Natural killer cell (primary cell): ENCODE data around the gene SGIP1. TPM values are rescaled to one million over a fixed set of nuclear protein-coding genes. Genes with fewer than 3 reads are reported as not detected.

ENCODE experiments used
- ATAC-seq, 3 donors: fragments of 150-1000 bp in 2 of 3; fragments of 200-7000 bp in 1 of 3; cut with Tn5 transposase; 1 replicate in 1 of 3; 2 replicates in 2 of 3; pipeline ENCODE4 v1.10.0; 2021; ENCODE audit warnings: mild to moderate bottlenecking in 2 of 3, moderate library complexity in 2 of 3
- DNase-seq, 2 donors: peaks; one replicate each; pipeline versions ENCODE4 v3.0.0 to v3.0.0-alpha.2; 2013 to 2021; ENCODE audit warnings: mixed read lengths in 1 of 2
- H3K27ac ChIP-seq: one replicate; pipeline ENCODE4 v1.5.1; 2013; ENCODE audit warnings: mild to moderate bottlenecking, low read length
- H3K27me3 ChIP-seq: one replicate; pipeline ENCODE4 v1.6.1; 2013; ENCODE audit warnings: low read length; ENCODE audit not compliant: control insufficient read depth, insufficient read depth
- H3K36me3 ChIP-seq: one replicate; pipeline ENCODE4 v1.6.1; 2013; ENCODE audit warnings: low read length; ENCODE audit not compliant: control insufficient read depth, insufficient read depth
- H3K4me1 ChIP-seq: one replicate; pipeline ENCODE4 v1.6.1; 2013; ENCODE audit warnings: low read length; ENCODE audit not compliant: control insufficient read depth, insufficient read depth
- H3K4me3 ChIP-seq: one replicate; pipeline ENCODE4 v1.5.1; 2013; ENCODE audit warnings: low read length
- H3K9me3 ChIP-seq: one replicate; pipeline ENCODE4 v1.6.1; 2013; ENCODE audit warnings: low read length; ENCODE audit not compliant: control insufficient read depth, insufficient read depth
- H3K27ac Mint-ChIP-seq, 2 donors: one replicate each; pipeline ENCODE4 v1.8.0; 2022; ENCODE audit warnings: mild to moderate bottlenecking in 2 of 2, mixed read lengths in 2 of 2, moderate library complexity in 1 of 2
- H3K27me3 Mint-ChIP-seq, 2 donors: one replicate each; pipeline ENCODE4 v1.8.0; 2022; ENCODE audit warnings: low read depth in 2 of 2, mixed read lengths in 2 of 2
- H3K36me3 Mint-ChIP-seq: one replicate; pipeline ENCODE4 v1.8.0; 2022; ENCODE audit warnings: mixed read lengths
- H3K4me1 Mint-ChIP-seq, 2 donors: one replicate each; pipeline ENCODE4 v1.8.0; 2022; ENCODE audit warnings: mixed read lengths in 2 of 2
- H3K4me3 Mint-ChIP-seq: one replicate; pipeline ENCODE4 v1.8.0; 2022; ENCODE audit warnings: mild to moderate bottlenecking, moderate library complexity, mixed read lengths
- H3K9me3 Mint-ChIP-seq, 2 donors: one replicate each; pipeline ENCODE4 v1.8.0; 2022; ENCODE audit warnings: mixed read lengths in 2 of 2
- WGBS: methylation state at CpG from one replicate; pipeline ENCODE4 v1.1.7; 2013; ENCODE audit warnings: missing lambda C conversion rate; ENCODE audit not compliant: insufficient coverage; 5-methylcytosine and 5-hydroxymethylcytosine counted together
- intact Hi-C: fragments of 100-400 bp; cut with micrococcal nuclease; formaldehyde crosslinking; loops from one replicate; pipeline ENCODE4 v1.14.2; 2022
- total RNA-seq, 4 donors: library from RNA; stranded (reverse); fragments of 120-200 nt in 1 of 4; gene quantifications; one replicate each; pipeline versions ENCODE4 v1.2.3 to v1.2.4, GENCODE V29; 2013 to 2022
- TF ChIP-seq, protein P1 (sequence below): fragments of 200-600 bp; IDR thresholded peaks from one replicate; pipeline ENCODE4 v1.8.0; 2022; ENCODE audit warnings: antibody characterized with exemption

Gene SGIP1
- total RNA-seq, 3 donors from 2014 or later (not counting 1 experiment from before 2014, with no cell fraction given): 0.05 TPM; not detected in 2

- Histone ChIP-seq H3K27ac (no peak overlapping the region), H3K27me3 (no peaks in the 10 kb centered on the region), H3K36me3 (no peaks in the 10 kb centered on the region), H3K9me3 (no peaks in the 10 kb centered on the region), H3K4me3 (no peak overlapping the region), H3K4me1 (no peaks in the 10 kb centered on the region)
- TF ChIP-seq, protein P1, sequence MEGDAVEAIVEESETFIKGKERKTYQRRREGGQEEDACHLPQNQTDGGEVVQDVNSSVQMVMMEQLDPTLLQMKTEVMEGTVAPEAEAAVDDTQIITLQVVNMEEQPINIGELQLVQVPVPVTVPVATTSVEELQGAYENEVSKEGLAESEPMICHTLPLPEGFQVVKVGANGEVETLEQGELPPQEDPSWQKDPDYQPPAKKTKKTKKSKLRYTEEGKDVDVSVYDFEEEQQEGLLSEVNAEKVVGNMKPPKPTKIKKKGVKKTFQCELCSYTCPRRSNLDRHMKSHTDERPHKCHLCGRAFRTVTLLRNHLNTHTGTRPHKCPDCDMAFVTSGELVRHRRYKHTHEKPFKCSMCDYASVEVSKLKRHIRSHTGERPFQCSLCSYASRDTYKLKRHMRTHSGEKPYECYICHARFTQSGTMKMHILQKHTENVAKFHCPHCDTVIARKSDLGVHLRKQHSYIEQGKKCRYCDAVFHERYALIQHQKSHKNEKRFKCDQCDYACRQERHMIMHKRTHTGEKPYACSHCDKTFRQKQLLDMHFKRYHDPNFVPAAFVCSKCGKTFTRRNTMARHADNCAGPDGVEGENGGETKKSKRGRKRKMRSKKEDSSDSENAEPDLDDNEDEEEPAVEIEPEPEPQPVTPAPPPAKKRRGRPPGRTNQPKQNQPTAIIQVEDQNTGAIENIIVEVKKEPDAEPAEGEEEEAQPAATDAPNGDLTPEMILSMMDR: no peak
- Mint-ChIP-seq H3K36me3 (no peaks in the 10 kb centered on the region), H3K27ac (no peak overlapping the region), H3K4me1 (no peaks in the 10 kb centered on the region), H3K4me3 (no peak overlapping the region), H3K9me3 (no peaks in the 10 kb centered on the region), H3K27me3 (peaks cover 0 to 5% of the 10 kb centered on the region in 2 donors)
- no peak for DNase-seq
- 87% methylated on average over 10 of the region's 10 CpGs for WGBS
- intact Hi-C loops: no loop called here
- no peak for ATAC-seq
Measured at GRCh38 chr1:66605419-66605997, 71.6 kb downstream of the SGIP1 start.

GRCh38 chr1:66606362-66607065, 72.6 kb downstream of the SGIP1 start:
- no peaks in the 10 kb centered on the region for H3K36me3 Mint-ChIP-seq
- Histone ChIP-seq H3K4me1 (no peaks in the 10 kb centered on the region), H3K9me3 (no peaks in the 10 kb centered on the region), H3K36me3 (no peaks in the 10 kb centered on the region), H3K27ac (no peak overlapping the region), H3K4me3 (no peak overlapping the region), H3K27me3 (no peaks in the 10 kb centered on the region)
- peaks cover 0 to 5% of the 10 kb centered on the region in 2 donors for H3K27me3 Mint-ChIP-seq
- ATAC-seq: no peak
- intact Hi-C loops: no loop called here
- 90% methylated on average over 3 of the region's 3 CpGs for WGBS
- no peak overlapping the region for H3K4me3 Mint-ChIP-seq
- no peaks in the 10 kb centered on the region for H3K9me3 Mint-ChIP-seq
- no peaks in the 10 kb centered on the region for H3K4me1 Mint-ChIP-seq
- H3K27ac Mint-ChIP-seq: no peak overlapping the region
- DNase-seq: no peak
- TF ChIP-seq, protein P1: no peak

DNA sequence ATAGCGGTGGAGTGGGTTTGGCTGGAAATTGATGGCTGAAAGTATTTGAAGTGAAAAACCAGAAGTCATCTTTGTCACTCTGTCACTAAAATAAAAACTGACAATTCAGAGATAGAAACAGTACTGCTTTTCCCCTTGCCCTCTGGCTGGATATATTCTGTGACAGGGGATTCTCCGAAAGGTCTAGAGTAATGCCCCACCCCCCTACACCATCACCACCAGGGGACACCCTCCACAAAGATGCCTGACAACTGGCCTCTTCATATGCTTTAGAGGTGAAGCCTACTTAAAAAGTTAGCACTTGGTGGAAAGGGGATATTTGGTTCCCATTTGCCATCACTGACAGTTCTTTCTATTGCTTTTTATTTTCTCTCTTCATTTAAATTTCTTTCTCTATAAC, 73.5 kb downstream of the SGIP1 start:
- no peaks in the 10 kb centered on the region for H3K27me3 ChIP-seq
- no peaks in the 10 kb centered on the region for H3K36me3 Mint-ChIP-seq
- no peaks in the 10 kb centered on the region for H3K36me3 ChIP-seq
- H3K27ac ChIP-seq: no peak overlapping the region
- H3K9me3 Mint-ChIP-seq: no peaks in the 10 kb centered on the region
- H3K4me1 ChIP-seq: no peaks in the 10 kb centered on the region
- H3K27me3 Mint-ChIP-seq: peaks cover 0 to 5% of the 10 kb centered on the region in 2 donors
- no peak overlapping the region for H3K27ac Mint-ChIP-seq
- H3K4me3 Mint-ChIP-seq: no peak overlapping the region
- TF ChIP-seq, protein P1: no peak
- no peaks in the 10 kb centered on the region for H3K4me1 Mint-ChIP-seq
- no peaks in the 10 kb centered on the region for H3K9me3 ChIP-seq
- 100% methylated on average over 2 of the region's 2 CpGs for WGBS
- DNase-seq: no peak
- intact Hi-C loops: no loop called here
- H3K4me3 ChIP-seq: no peak overlapping the region
- ATAC-seq: no peak
